Small intestine (tissue), 16 donors: ENCODE results near the gene IDUA. TPM values are rescaled to one million over a fixed set of nuclear protein-coding genes. Genes with fewer than 3 reads are reported as not detected.
A peak's percentile ranks its signal among the peaks of the same experiment; 100 is the strongest.
"Not testable (repeated sequence)": the region's sequence is repeated elsewhere in the genome, so short reads cannot be mapped to it uniquely, and the experiment has no call there.

Source experiments
- DNase-seq, 2 donors: peaks; one replicate each; pipeline versions ENCODE4 v3.0.0 to v3.0.0-alpha.2; 2013
- FAIRE-seq: peaks from 2 replicates; lab custom pipeline; 2012; peaks lifted over from hg19 to GRCh38; lab: Jason Lieb, UNC
- H3K27ac ChIP-seq, 3 donors: one replicate each; pipeline ENCODE4 v1.5.1; 2013; ENCODE audit warnings: low read length in 2 of 3, mild to moderate bottlenecking in 2 of 3, control low read depth in 1 of 3, inconsistent platforms in 1 of 3, low read depth in 1 of 3, moderate library complexity in 1 of 3
- H3K27me3 ChIP-seq, 3 donors: one replicate each; pipeline ENCODE4 v1.6.1; 2013; ENCODE audit warnings: low read length in 3 of 3, inconsistent platforms in 1 of 3; ENCODE audit not compliant: control insufficient read depth in 3 of 3, insufficient read depth in 3 of 3
- H3K36me3 ChIP-seq, 3 donors: one replicate each; pipeline ENCODE4 v1.6.1; 2013; ENCODE audit warnings: low read length in 3 of 3, inconsistent platforms in 1 of 3, low read depth in 1 of 3, mild to moderate bottlenecking in 1 of 3, moderate library complexity in 1 of 3; ENCODE audit not compliant: control insufficient read depth in 3 of 3, insufficient read depth in 2 of 3
- H3K4me1 ChIP-seq, 3 donors: one replicate each; pipeline ENCODE4 v1.6.1; 2013; ENCODE audit warnings: low read length in 2 of 3, inconsistent platforms in 1 of 3, low read depth in 1 of 3, mild to moderate bottlenecking in 1 of 3, moderate library complexity in 1 of 3; ENCODE audit not compliant: control insufficient read depth in 3 of 3, insufficient read depth in 2 of 3
- H3K4me3 ChIP-seq, 3 donors: one replicate each; pipeline ENCODE4 v1.5.1; 2013; ENCODE audit warnings: low read length in 3 of 3, control low read depth in 1 of 3, inconsistent platforms in 1 of 3, low read depth in 1 of 3, mild to moderate bottlenecking in 1 of 3, moderate library complexity in 1 of 3
- H3K9me3 ChIP-seq, 2 donors: one replicate each; pipeline ENCODE4 v1.6.1; 2013; ENCODE audit warnings: low read depth in 1 of 2, low read length in 1 of 2; ENCODE audit not compliant: control insufficient read depth in 2 of 2, insufficient read depth in 1 of 2
- WGBS, 3 donors: extraction: QIAGEN DNeasy Blood & Tissue Kit; methylation state at CpG; one replicate each; pipeline ENCODE4 v1.1.7; 2013; 5-methylcytosine and 5-hydroxymethylcytosine counted together
- long read RNA-seq, 10 donors: transcript quantifications; one replicate each; lab custom pipeline, GENCODE V29; 2026
- polyA plus RNA-seq, 4 donors: library from polyadenylated mRNA; stranded (reverse) in 3 of 4; unstranded in 1 of 4; fragments of 200-250 nt in 3 of 4; fragments of 120-200 nt in 1 of 4; gene quantifications; one replicate each; pipeline versions ENCODE4 v1.2.1 to v1.2.3, GENCODE V29; 2013
- donor health status: healthy with polysubstance abuse.
- donor health status: control.
- donor health status: control.
- donor health status: Bipolar disorder and iron deficiency.
- donor health status: healthy.

Gene IDUA
- polyA plus RNA-seq, result 10 to 100 TPM; 10.8 to 20.9 (median 13.1) TPM
- long read RNA-seq, donor 1, result 0 reads
- long read RNA-seq, donor 2, result 0 reads
- long read RNA-seq, donor 3, partial matches to known transcripts, result 0 of 2 reads
- long read RNA-seq, donor 3, other reads (novel, unspliced or antisense), result 0 of 2 reads
- long read RNA-seq, donor 4, result 0 reads
- long read RNA-seq, donor 5, result 0 reads
- long read RNA-seq, donor 6, result 0 reads
- long read RNA-seq, donor 7, result 0 reads
- long read RNA-seq, donor 8, result 0 reads
- long read RNA-seq, donor 9, partial matches to known transcripts, result 0 of 1 reads
- long read RNA-seq, donor 9, other reads (novel, unspliced or antisense), result 0 of 1 reads
- long read RNA-seq, donor 10, partial matches to known transcripts, result 0 of 2 reads
- long read RNA-seq, donor 10, other reads (novel, unspliced or antisense), result 0 of 2 reads

GRCh38 chr4:986879-987623 lies at the start of gene IDUA:
IDUA (plus strand) TSS chr4:987044; CDS start chr4:987085, 41 bp downstream.
- Histone ChIP-seq H3K9me3 (no peaks in the 10 kb centered on the region), H3K27ac (peak within 1 kb of the TSS; percentile 38 to 68 (median 57)), H3K4me1 (peaks cover 0 to 23% (median 7%) of the 10 kb centered on the region in 3 donors), H3K27me3 (no peaks in the 10 kb centered on the region), H3K4me3 (peak within 1 kb of the TSS; percentile 48 to 88 (median 65)), H3K36me3 (peaks cover 3 to 40% (median 3%) of the 10 kb centered on the region in 3 donors)
- no peak for FAIRE-seq
- WGBS, 3 donors, result 1% methylated on average over 44 to 69 of the region's 69 CpGs
- DNase-seq, result peak; percentile 87 to 94

GRCh38 chr4:939508-939907 lies 47.3 kb upstream of the IDUA start:
- not testable (repeated sequence) for H3K27me3 ChIP-seq, H3K9me3 ChIP-seq, H3K4me3 ChIP-seq, FAIRE-seq, H3K27ac ChIP-seq, DNase-seq, H3K36me3 ChIP-seq, H3K4me1 ChIP-seq
- WGBS, 3 donors, result 79 to 90% (median 90%) methylated on average over 4 of the region's 4 CpGs

DNA sequence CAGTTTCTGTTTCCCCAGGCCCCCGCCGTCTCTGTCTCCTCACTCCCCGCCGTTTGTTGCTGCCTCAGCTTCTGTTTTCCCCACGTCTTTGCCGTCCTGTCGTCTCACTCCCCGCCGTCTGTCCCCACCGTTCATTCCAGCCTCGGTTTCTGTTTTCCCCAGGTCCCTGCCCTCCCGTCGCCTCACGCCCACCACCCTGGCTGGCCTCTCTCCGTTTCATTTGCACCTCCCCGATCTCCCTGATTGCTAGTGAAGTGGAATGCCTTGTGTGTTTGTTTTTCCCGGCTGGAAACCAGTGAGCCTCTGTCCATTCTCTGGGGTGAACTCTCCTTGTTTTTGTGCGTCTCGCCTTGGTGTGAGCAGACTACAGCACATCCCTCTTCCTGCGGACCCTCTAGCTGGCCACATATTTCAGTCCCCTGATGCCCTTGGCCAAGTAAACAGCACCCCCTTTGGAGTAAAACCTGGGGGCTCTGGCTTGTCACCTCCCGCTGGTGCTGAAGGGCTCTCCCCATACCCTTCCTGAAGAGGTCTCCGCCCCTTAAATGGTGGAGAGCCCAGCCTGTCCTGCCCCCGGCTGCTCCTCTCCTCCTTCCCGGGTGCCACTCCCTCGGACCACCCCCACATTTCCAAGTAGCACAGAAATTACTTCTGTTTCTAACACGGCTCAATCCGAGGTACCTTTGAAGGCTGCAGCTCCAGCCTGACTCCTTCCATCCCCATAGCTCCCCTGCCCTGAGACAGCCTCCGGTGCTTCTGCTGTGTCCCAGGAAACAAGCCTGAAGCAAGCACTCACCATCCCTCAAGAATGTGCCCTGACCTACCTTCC lies 41.4 kb upstream of the IDUA start:
- 51 to 69% (median 59%) methylated on average over 28 of the region's 28 CpGs for WGBS, 3 donors
- H3K27ac ChIP-seq, result no peak overlapping the region
- H3K4me1 ChIP-seq, result peaks cover 0 to 5% (median 0%) of the 10 kb centered on the region in 3 donors
- DNase-seq, result peak in 1 of 2 donors; percentile 41
- no peak for FAIRE-seq
- no peaks in the 10 kb centered on the region for H3K36me3 ChIP-seq
- H3K4me3 ChIP-seq, result no peak overlapping the region
- H3K27me3 ChIP-seq, result peaks cover 0 to 14% (median 0%) of the 10 kb centered on the region in 3 donors
- no peaks in the 10 kb centered on the region for H3K9me3 ChIP-seq

- H3K4me1 ChIP-seq, result peaks cover 0 to 5% (median 0%) of the 10 kb centered on the region in 3 donors
- WGBS, 3 donors, result 65 to 78% (median 74%) methylated on average over 9 of the region's 9 CpGs
- H3K27ac ChIP-seq, result no peak overlapping the region
- FAIRE-seq (no peak), DNase-seq (no peak)
- H3K9me3 ChIP-seq, result no peaks in the 10 kb centered on the region
- H3K36me3 ChIP-seq, result no peaks in the 10 kb centered on the region
- no peak overlapping the region for H3K4me3 ChIP-seq
- H3K27me3 ChIP-seq, result peaks cover 0 to 14% (median 0%) of the 10 kb centered on the region in 3 donors
These were observed 40.8 kb upstream of the IDUA start for GRCh38 chr4:946103-946450.

DNA sequence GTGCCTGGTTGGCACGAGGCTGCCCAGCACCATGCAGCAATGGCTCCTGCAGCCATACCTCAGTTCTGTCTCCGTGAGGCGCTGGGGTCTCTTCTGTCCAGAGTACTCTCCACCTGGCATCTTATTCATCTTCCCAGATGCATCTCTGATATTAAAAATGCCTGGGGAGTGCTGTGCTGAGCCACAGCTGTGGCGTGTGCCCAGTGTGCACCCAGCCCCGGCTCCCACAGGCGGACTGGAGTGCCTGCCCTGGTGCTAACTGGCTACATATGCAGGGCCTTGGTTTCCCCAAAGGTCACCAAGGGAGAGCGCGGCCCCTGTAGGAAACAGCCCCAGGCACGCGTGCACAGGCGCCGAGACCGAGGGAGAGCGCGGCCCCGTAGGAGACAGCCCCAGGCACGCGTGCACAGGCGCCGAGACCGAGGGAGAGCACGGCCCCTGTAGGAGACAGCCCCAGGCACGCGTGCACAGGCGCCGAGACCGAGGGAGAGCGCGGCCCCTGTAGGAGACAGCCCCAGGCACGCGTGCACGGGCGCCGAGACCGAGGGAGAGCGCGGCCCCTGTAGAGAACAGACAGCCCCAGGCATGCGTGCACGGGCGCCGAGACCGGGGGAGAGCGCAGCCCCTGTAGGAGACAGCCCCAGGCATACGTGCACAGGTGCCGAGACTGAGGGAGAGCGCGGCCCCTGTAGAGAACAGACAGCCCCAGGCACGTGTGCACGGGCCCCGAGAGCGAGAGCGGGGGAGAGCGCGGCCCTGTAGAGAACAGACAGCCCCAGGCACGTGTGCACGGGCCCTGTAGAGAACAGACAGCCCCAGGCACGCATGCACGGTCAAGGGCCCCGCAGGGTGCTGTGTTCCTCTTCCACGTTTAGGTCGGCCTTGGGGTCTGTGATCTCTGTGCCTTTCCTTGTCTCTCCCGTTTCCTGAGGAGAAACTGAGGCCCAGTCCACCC lies 40.0 kb upstream of the IDUA start:
- H3K36me3 ChIP-seq, result peaks cover 0 to 4% (median 0%) of the 10 kb centered on the region in 3 donors
- FAIRE-seq, result no peak
- no peaks in the 10 kb centered on the region for H3K9me3 ChIP-seq
- WGBS, 3 donors, result 70 to 78% (median 71%) methylated on average over 62 of the region's 62 CpGs
- DNase-seq, result no peak
- H3K27me3 ChIP-seq, result peaks cover 0 to 14% (median 0%) of the 10 kb centered on the region in 3 donors
- H3K4me3 ChIP-seq, result no peak overlapping the region
- no peak overlapping the region for H3K27ac ChIP-seq
- peaks cover 0 to 5% (median 0%) of the 10 kb centered on the region in 3 donors for H3K4me1 ChIP-seq

DNA sequence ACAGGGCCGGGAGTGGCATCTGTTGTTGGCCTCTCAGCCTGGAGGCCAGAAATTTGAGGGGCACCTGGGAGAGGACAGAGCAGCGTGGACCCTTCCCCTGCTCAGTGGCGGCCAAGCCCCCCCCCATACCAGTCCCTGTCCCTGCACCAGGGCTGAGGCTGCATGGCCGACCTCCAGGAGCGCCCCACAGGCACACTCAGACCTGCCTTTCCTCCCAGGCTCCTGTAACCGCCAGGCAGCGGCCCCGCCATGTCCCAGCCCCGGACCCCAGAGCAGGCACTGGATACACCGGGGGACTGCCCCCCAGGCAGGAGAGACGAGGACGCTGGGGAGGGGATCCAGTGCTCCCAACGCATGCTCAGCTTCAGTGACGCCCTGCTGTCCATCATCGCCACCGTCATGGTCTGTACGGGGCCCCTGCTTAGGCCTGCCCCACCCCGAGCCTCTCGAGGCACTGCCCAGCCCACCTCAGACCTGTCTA lies 39.3 kb upstream of the IDUA start:
- Histone ChIP-seq H3K27ac (no peak overlapping the region), H3K4me3 (no peak overlapping the region), H3K4me1 (peaks cover 0 to 5% (median 0%) of the 10 kb centered on the region in 3 donors), H3K9me3 (no peaks in the 10 kb centered on the region), H3K27me3 (peaks cover 0 to 14% (median 0%) of the 10 kb centered on the region in 3 donors), H3K36me3 (peaks cover 0 to 6% (median 0%) of the 10 kb centered on the region in 3 donors)
- DNase-seq, result no peak
- no peak for FAIRE-seq
- WGBS, 3 donors, result 91 to 94% (median 92%) methylated on average over 11 to 19 of the region's 19 CpGs

- Histone ChIP-seq H3K4me3 (no peak overlapping the region), H3K4me1 (peaks cover 0 to 5% (median 0%) of the 10 kb centered on the region in 3 donors), H3K27ac (no peak overlapping the region), H3K36me3 (peaks cover 0 to 14% (median 0%) of the 10 kb centered on the region in 3 donors), H3K9me3 (no peaks in the 10 kb centered on the region), H3K27me3 (peaks cover 0 to 14% (median 0%) of the 10 kb centered on the region in 3 donors)
- WGBS, 3 donors, result 78 to 81% (median 78%) methylated on average over 33 of the region's 33 CpGs
- peak in 1 of 2 donors; percentile 29 for DNase-seq
- FAIRE-seq, result no peak
These were observed 38.5 kb upstream of the IDUA start for GRCh38 chr4:948101-948935.
